Osteoblast (primary cell): ENCODE measurements around the gene CEP57L1. TPM values are rescaled to one million over a fixed set of nuclear protein-coding genes. Genes with fewer than 3 reads are reported as not detected.

Source experiments
- DNase-seq: peaks from one replicate; pipeline ENCODE4 v3.0.0; 2011; ENCODE audit warnings: low spot score, mixed read lengths; ENCODE audit not compliant: insufficient read length; ENCODE audit errors: missing footprints
- H2AFZ ChIP-seq: 2 replicates; pipeline ENCODE4 v1.6.0; 2011; ENCODE audit warnings: mild to moderate bottlenecking, low read length
- H3K27ac ChIP-seq: 2 replicates; pipeline ENCODE4 v1.5.1; 2011; ENCODE audit warnings: mild to moderate bottlenecking, low read depth, low read length, moderate library complexity
- H3K27me3 ChIP-seq: 2 replicates; pipeline ENCODE4 v1.6.0; 2012; ENCODE audit warnings: mild to moderate bottlenecking, control low read depth, inconsistent platforms, low read length, moderate library complexity; ENCODE audit not compliant: insufficient read depth
- H3K36me3 ChIP-seq: 2 replicates; pipeline ENCODE4 v1.5.1; 2011; ENCODE audit warnings: mild to moderate bottlenecking, low read length, control low read depth, moderate library complexity; ENCODE audit not compliant: insufficient read depth
- H3K4me1 ChIP-seq: 2 replicates; pipeline ENCODE4 v1.5.1; 2011; ENCODE audit warnings: mild to moderate bottlenecking, low read length, control low read depth, moderate library complexity; ENCODE audit not compliant: insufficient read depth
- H3K4me2 ChIP-seq: 2 replicates; pipeline ENCODE4 v1.6.0; 2011; ENCODE audit warnings: mild to moderate bottlenecking, low read length; ENCODE audit not compliant: insufficient read depth
- H3K4me3 ChIP-seq: fragments of 200-600 bp; sonication (generic); 3 replicates; pipeline ENCODE4 v1.5.1; 2012; ENCODE audit warnings: mild to moderate bottlenecking, low read length, inconsistent platforms; ENCODE audit not compliant: insufficient read depth
- H3K79me2 ChIP-seq: 2 replicates; pipeline ENCODE4 v1.6.0; 2012; ENCODE audit warnings: mild to moderate bottlenecking, low read length, control low read depth, inconsistent platforms; ENCODE audit not compliant: insufficient read depth
- H3K9me3 ChIP-seq: 2 replicates; pipeline ENCODE4 v1.5.1; 2011; ENCODE audit warnings: low read depth, low read length, control low read depth
- H4K20me1 ChIP-seq: 2 replicates; pipeline ENCODE4 v1.6.0; 2012; ENCODE audit warnings: mild to moderate bottlenecking, low read length, control low read depth; ENCODE audit not compliant: insufficient read depth
- CTCF ChIP-seq: IDR thresholded peaks from 2 replicates; pipeline ENCODE4 v1.5.1; 2011; ENCODE audit warnings: mild to moderate bottlenecking, low read depth, low read length, moderate library complexity; ENCODE audit errors: extremely low read depth
- total RNA-seq: library from RNA; depleted of rRNA; stranded (reverse); fragments of >200 nt; gene quantifications from 2 replicates; pipeline ENCODE4 v1.2.3, GENCODE V29; 2012

Gene CEP57L1
- total RNA-seq, 1 donor = 17.7 TPM

GRCh38 chr6:109053336-109053735, 42.0 kb upstream of the CEP57L1 start:
- H3K4me3 ChIP-seq = no peak overlapping the region
- DNase-seq = no peak
- no peak overlapping the region for H3K27ac ChIP-seq
- no peak for TF ChIP-seq CTCF
- no peaks in the 10 kb centered on the region for H3K36me3 ChIP-seq
- H3K27me3 ChIP-seq = no peaks in the 10 kb centered on the region
- peaks cover 1% of the 10 kb centered on the region for H3K79me2 ChIP-seq
- H3K4me1 ChIP-seq = no peaks in the 10 kb centered on the region
- H3K9me3 ChIP-seq = no peaks in the 10 kb centered on the region
- H3K4me2 ChIP-seq = no peak overlapping the region
- H4K20me1 ChIP-seq = no peaks in the 10 kb centered on the region
- no peak overlapping the region for H2AFZ ChIP-seq

GRCh38 chr6:109055771-109056235, 39.5 kb upstream of the CEP57L1 start:
- no peaks in the 10 kb centered on the region for H3K27me3 ChIP-seq
- H3K4me3 ChIP-seq = no peak overlapping the region
- H3K27ac ChIP-seq = peak overlapping the region; percentile 25
- H2AFZ ChIP-seq = no peak overlapping the region
- peaks cover 3% of the 10 kb centered on the region for H3K79me2 ChIP-seq
- peak; percentile 53 for DNase-seq
- H3K4me1 ChIP-seq = peaks cover 8% of the 10 kb centered on the region
- H3K36me3 ChIP-seq = no peaks in the 10 kb centered on the region
- no peak for TF ChIP-seq CTCF
- peak overlapping the region; percentile 12 for H3K4me2 ChIP-seq
- no peaks in the 10 kb centered on the region for H3K9me3 ChIP-seq
- H4K20me1 ChIP-seq = no peaks in the 10 kb centered on the region

GRCh38 chr6:109056661-109057060, 38.6 kb upstream of the CEP57L1 start:
- TF ChIP-seq CTCF = no peak
- peaks cover 3% of the 10 kb centered on the region for H3K79me2 ChIP-seq
- H3K36me3 ChIP-seq = no peaks in the 10 kb centered on the region
- H3K27me3 ChIP-seq = no peaks in the 10 kb centered on the region
- DNase-seq = no peak
- H3K27ac ChIP-seq = no peak overlapping the region
- H3K4me1 ChIP-seq = peaks cover 8% of the 10 kb centered on the region
- H2AFZ ChIP-seq = no peak overlapping the region
- no peaks in the 10 kb centered on the region for H3K9me3 ChIP-seq
- no peak overlapping the region for H3K4me3 ChIP-seq
- no peak overlapping the region for H3K4me2 ChIP-seq
- no peaks in the 10 kb centered on the region for H4K20me1 ChIP-seq

- no peak overlapping the region for H3K27ac ChIP-seq
- no peak overlapping the region for H2AFZ ChIP-seq
- H3K4me1 ChIP-seq = peaks cover 8% of the 10 kb centered on the region
- peaks cover 3% of the 10 kb centered on the region for H3K79me2 ChIP-seq
- H3K4me2 ChIP-seq = no peak overlapping the region
- TF ChIP-seq CTCF = no peak
- no peaks in the 10 kb centered on the region for H4K20me1 ChIP-seq
- H3K36me3 ChIP-seq = no peaks in the 10 kb centered on the region
- no peaks in the 10 kb centered on the region for H3K9me3 ChIP-seq
- DNase-seq = no peak
- H3K4me3 ChIP-seq = no peak overlapping the region
- H3K27me3 ChIP-seq = no peaks in the 10 kb centered on the region
Measured at GRCh38 chr6:109058620-109059019, 36.7 kb upstream of the CEP57L1 start.
